B cell (primary cell): ENCODE data around the gene EIF4G1.

Source experiments
- CTCF ChIP-seq: fragments of 200-600 bp; IDR thresholded peaks from one replicate; pipeline ENCODE4 v1.8.0; 2022; ENCODE audit warnings: antibody characterized with exemption, mild to moderate bottlenecking
- EZH2 ChIP-seq: IDR thresholded peaks from 2 replicates; pipeline ENCODE4 v1.6.1; 2012; ENCODE audit warnings: borderline replicate concordance, low read depth, mild to moderate bottlenecking, moderate library complexity, low read length; ENCODE audit not compliant: insufficient read depth, poor library complexity, severe bottlenecking

- TF ChIP-seq EZH2 (no peak), CTCF (no peak)
Measured at GRCh38 chr3:184352149-184352785, 37.9 kb downstream of the EIF4G1 start.
